GM18868 (cell line): ENCODE data around the gene PLCH2.

Source experiments
- ATAC-seq: cut with Tn5 transposase; IDR thresholded peaks from one replicate; pipeline ENCODE4 v1.9.1; 2021; ENCODE audit warnings: mild to moderate bottlenecking, moderate library complexity; ENCODE audit not compliant: unreplicated experiment

Gene PLCH2

GRCh38 chr1:2525920-2526823 lies 50.1 kb downstream of the PLCH2 start, which contains the start of gene PANK4:
TSS of gene PANK4 (minus strand) at chr1:2526596. CDS start at chr1:2526587, 9 bp downstream.
- ATAC-seq = peak; percentile 83

GRCh38 chr1:2526824-2527555 lies 50.9 kb downstream of the PLCH2 start:
- peak; percentile 39 for ATAC-seq

GRCh38 chr1:2527556-2527860 lies 51.4 kb downstream of the PLCH2 start:
- ATAC-seq = no peak

- ATAC-seq = no peak
Measured at GRCh38 chr1:2528016-2528415, 51.9 kb downstream of the PLCH2 start.

- ATAC-seq = no peak
Measured at GRCh38 chr1:2528611-2528965, 52.5 kb downstream of the PLCH2 start.

- ATAC-seq = no peak
Measured at GRCh38 chr1:2528966-2529783, 53.1 kb downstream of the PLCH2 start.

- no peak for ATAC-seq
Measured at GRCh38 chr1:2529784-2530512, 53.9 kb downstream of the PLCH2 start, which contains the start of gene HES5. TSS of gene HES5 (minus strand) at chr1:2530263. CDS start at chr1:2530164, 99 bp downstream.

GRCh38 chr1:2530513-2531361 lies 54.6 kb downstream of the PLCH2 start:
- ATAC-seq = no peak

GRCh38 chr1:2532485-2533160 lies 56.5 kb downstream of the PLCH2 start:
- ATAC-seq = no peak

GRCh38 chr1:2533365-2533764 lies 57.3 kb downstream of the PLCH2 start:
- ATAC-seq = no peak

- no peak for ATAC-seq
Measured at GRCh38 chr1:2534315-2534686, 58.2 kb downstream of the PLCH2 start.

GRCh38 chr1:2534687-2535441 lies 58.8 kb downstream of the PLCH2 start:
- no peak for ATAC-seq

GRCh38 chr1:2535455-2535854 lies 59.4 kb downstream of the PLCH2 start:
- no peak for ATAC-seq

GRCh38 chr1:2535981-2536380 lies 59.9 kb downstream of the PLCH2 start:
- no peak for ATAC-seq

- ATAC-seq = no peak
Measured at GRCh38 chr1:2537784-2538115, 61.7 kb downstream of the PLCH2 start.

GRCh38 chr1:2538376-2538775 lies 62.3 kb downstream of the PLCH2 start:
- no peak for ATAC-seq

GRCh38 chr1:2538872-2539271 lies 62.8 kb downstream of the PLCH2 start:
- no peak for ATAC-seq

- no peak for ATAC-seq
Measured at GRCh38 chr1:2539312-2539907, 63.3 kb downstream of the PLCH2 start.
